Measurements from ENCODE around the gene PLCD1. TPM values are rescaled to one million over a fixed set of nuclear protein-coding genes. Genes with fewer than 3 reads are reported as not detected.
A peak's percentile ranks its signal among the peaks of the same experiment; 100 is the strongest.
"Not testable (repeated sequence)": the region's sequence is repeated elsewhere in the genome, so short reads cannot be mapped to it uniquely, and the experiment has no call there.

The PLCD1 gene
- total RNA-seq, 2 experiments from 2014 or later = 9.7 to 10.1 TPM

GRCh38 chr3:37974121-37975083 is 55.0 kb downstream of the PLCD1 start:
- Mint-ChIP-seq H3K9me3 (ENCODE audit: insufficient read depth) (no peaks in the 10 kb centered on the region), H3K36me3 (ENCODE audit: low read depth) (no peaks in the 10 kb centered on the region), H3K27me3 (ENCODE audit: low read depth) (peaks cover 2% of the 10 kb centered on the region), H3K4me3 (no peak overlapping the region), H3K27ac (peak overlapping the region; percentile 1), H3K4me1 (ENCODE audit: low read depth) (peaks cover 6% of the 10 kb centered on the region)
- DNase-seq (peak; percentile 82), ATAC-seq (peak; percentile 97)
- POLR2A ChIA-PET = no interaction called here
- CTCF ChIA-PET = interaction anchor here (0.5 to 4.4 kb wide), 39 partner anchors 8 to 518 kb away, joined by 3 to 44 read pairs (median 4); partner anchors contain the start of gene DLEC1

DNA sequence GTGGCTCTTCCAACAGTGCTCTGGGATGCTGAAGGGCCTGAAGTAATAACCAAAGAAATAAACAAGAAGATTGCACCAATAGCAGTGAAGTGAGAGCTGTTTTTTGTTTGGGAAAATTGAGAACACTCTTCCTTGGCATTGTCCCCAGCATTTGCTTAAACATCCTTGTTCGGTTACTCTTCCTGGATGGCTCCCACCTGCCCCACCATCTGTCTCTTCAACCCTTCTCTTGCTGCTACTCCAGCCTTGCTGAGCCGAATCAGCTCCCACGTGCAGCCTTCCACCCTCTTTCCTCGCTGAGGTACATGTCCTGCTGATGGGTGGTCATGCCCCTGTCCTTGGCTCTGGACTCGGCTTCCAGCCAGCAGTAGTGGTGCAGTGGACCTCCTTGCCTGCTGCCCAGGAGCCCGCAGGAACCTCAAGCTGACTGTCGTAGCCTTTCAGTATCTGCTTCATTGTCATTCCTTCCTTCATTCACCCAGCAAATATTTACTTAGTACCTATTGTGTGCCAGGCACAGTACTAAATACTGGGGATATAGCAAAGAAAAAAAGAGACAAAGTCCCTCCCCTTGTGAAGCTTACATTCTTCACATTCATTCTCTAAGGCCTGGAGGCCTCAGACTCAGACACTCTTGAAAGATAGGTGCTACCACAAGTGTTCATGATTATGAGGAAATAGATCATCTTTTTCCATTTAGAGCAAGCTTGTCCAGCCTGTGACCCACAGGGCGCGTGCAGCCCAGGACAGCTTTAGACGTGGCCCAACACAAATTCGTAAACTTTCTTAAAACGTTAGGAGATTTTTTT is 56.0 kb downstream of the PLCD1 start:
- H3K4me3 Mint-ChIP-seq = no peak overlapping the region
- ATAC-seq (no peak), DNase-seq (no peak)
- no peaks in the 10 kb centered on the region for H3K36me3 Mint-ChIP-seq (ENCODE audit: low read depth)
- H3K27me3 Mint-ChIP-seq (ENCODE audit: low read depth) = no peaks in the 10 kb centered on the region
- H3K4me1 Mint-ChIP-seq (ENCODE audit: low read depth) = peaks cover 6% of the 10 kb centered on the region
- POLR2A ChIA-PET = no interaction called here
- no peak overlapping the region for H3K27ac Mint-ChIP-seq
- CTCF ChIA-PET = interaction anchor here (1.0 to 4.4 kb wide), 21 partner anchors 9 to 518 kb away, joined by 3 to 44 read pairs (median 6); partner anchors contain the start of gene DLEC1
- no peaks in the 10 kb centered on the region for H3K9me3 Mint-ChIP-seq (ENCODE audit: insufficient read depth)

- CTCF ChIA-PET = interaction anchor here (0.9 to 3.3 kb wide), 2 partner anchors 10 to 372 kb away, joined by 3 to 13 read pairs; no protein-coding TSS in a partner anchor
- H3K4me3 Mint-ChIP-seq; H3K27me3 Mint-ChIP-seq (ENCODE audit: low read depth); H3K36me3 Mint-ChIP-seq (ENCODE audit: low read depth); H3K4me1 Mint-ChIP-seq (ENCODE audit: low read depth); POLR2A ChIA-PET; DNase-seq; H3K9me3 Mint-ChIP-seq (ENCODE audit: insufficient read depth); ATAC-seq; H3K27ac Mint-ChIP-seq: not testable (repeated sequence)
These were observed 57.4 kb downstream of the PLCD1 start for GRCh38 chr3:37972056-37972455.

DNA sequence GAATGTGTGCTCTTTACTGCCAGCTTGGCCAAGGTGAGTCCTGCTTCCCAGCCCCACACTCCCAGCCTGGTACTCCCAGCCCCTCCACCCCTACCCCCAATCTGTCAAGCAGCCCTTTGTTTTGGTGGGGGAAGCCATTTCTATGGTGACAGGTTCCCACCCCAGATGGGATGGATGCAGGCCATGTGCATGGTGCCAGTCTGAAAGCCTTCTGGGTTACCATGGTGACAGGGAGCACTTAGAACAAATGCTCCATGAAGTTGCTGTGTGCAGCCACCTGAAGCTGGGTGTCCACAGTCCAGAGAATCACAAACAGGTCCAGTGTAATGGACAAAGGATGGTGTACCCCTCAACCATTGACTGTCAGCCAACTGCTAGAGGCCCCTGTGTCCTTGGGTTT is 58.0 kb downstream of the PLCD1 start:
- DNase-seq = no peak
- POLR2A ChIA-PET = no interaction called here
- Mint-ChIP-seq H3K27ac (no peak overlapping the region), H3K27me3 (ENCODE audit: low read depth) (no peaks in the 10 kb centered on the region), H3K4me1 (ENCODE audit: low read depth) (peaks cover 6% of the 10 kb centered on the region), H3K36me3 (ENCODE audit: low read depth) (no peaks in the 10 kb centered on the region), H3K4me3 (no peak overlapping the region), H3K9me3 (ENCODE audit: insufficient read depth) (no peaks in the 10 kb centered on the region)
- ATAC-seq = no peak
- CTCF ChIA-PET = interaction anchor here (0.9 kb wide), 1 partner anchor 11 kb away, joined by 3 read pairs; no protein-coding TSS in a partner anchor

DNA sequence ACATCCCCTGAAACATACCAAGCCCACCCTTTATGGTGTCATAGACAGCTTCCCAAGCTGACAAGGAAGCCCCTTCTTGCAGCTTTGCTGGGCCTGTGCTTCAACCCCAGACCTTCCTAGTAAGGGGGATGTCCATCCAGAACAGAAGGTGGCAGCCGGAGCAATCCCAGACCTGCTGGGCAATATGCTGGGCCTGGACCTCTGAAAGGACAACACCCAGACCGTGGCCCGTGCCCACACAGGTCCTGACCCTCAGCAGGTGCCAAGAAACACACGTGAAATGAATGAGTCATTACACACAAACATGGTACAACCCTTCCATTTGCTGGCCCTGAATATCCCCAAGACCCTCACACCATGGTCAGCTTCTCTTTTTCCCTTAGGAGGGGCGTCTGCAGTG is 58.6 kb downstream of the PLCD1 start:
- Mint-ChIP-seq H3K27ac (no peak overlapping the region), H3K9me3 (ENCODE audit: insufficient read depth) (no peaks in the 10 kb centered on the region), H3K4me1 (ENCODE audit: low read depth) (peaks cover 6% of the 10 kb centered on the region), H3K27me3 (ENCODE audit: low read depth) (no peaks in the 10 kb centered on the region), H3K4me3 (no peak overlapping the region), H3K36me3 (ENCODE audit: low read depth) (no peaks in the 10 kb centered on the region)
- ATAC-seq (no peak), DNase-seq (no peak)
- CTCF ChIA-PET = interaction anchor here (1.0 to 2.1 kb wide), 3 partner anchors 68 to 127 kb away, joined by 3 to 8 read pairs (median 3); no protein-coding TSS in a partner anchor
- POLR2A ChIA-PET = interaction anchor here (1.5 kb wide), 1 partner anchor 39 kb away, joined by 3 read pairs; no protein-coding TSS in a partner anchor

DNA sequence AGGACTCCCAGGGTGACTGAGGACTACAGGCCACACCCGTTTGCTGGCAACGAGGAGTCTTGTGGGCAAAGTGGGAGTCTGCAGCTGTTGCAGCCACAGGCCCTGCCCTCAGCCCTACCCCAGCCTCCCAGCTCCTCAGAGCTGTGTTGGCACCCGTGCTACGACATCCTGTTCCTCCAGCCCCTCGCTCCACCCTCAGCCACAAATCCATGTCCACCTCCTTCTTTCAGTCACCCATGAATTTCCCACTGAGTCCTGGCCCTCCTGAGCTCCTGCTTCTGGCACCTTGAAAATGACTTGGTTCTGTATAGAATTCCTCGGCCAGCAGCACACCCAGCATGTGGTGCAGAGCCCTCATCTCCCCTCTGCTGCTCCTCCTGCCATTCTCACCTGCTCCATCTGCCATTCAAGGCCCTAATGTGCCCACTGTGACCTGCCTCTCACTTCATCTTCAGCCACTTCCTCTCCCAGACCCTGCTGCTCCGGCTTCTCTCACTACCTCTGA is 59.8 kb downstream of the PLCD1 start:
- Mint-ChIP-seq H3K27me3 (ENCODE audit: low read depth) (no peaks in the 10 kb centered on the region), H3K9me3 (ENCODE audit: insufficient read depth) (no peaks in the 10 kb centered on the region), H3K36me3 (ENCODE audit: low read depth) (no peaks in the 10 kb centered on the region), H3K27ac (no peak overlapping the region), H3K4me3 (no peak overlapping the region), H3K4me1 (ENCODE audit: low read depth) (peaks cover 2% of the 10 kb centered on the region)
- ChIA-PET CTCF (interaction anchor here (1.5 to 2.1 kb wide), 2 partner anchors 103 to 129 kb away, joined by 3 to 8 read pairs; no protein-coding TSS in a partner anchor), POLR2A (interaction anchor here (1.5 kb wide), 1 partner anchor 40 kb away, joined by 3 read pairs; no protein-coding TSS in a partner anchor)
- DNase-seq (no peak), ATAC-seq (no peak)

DNA sequence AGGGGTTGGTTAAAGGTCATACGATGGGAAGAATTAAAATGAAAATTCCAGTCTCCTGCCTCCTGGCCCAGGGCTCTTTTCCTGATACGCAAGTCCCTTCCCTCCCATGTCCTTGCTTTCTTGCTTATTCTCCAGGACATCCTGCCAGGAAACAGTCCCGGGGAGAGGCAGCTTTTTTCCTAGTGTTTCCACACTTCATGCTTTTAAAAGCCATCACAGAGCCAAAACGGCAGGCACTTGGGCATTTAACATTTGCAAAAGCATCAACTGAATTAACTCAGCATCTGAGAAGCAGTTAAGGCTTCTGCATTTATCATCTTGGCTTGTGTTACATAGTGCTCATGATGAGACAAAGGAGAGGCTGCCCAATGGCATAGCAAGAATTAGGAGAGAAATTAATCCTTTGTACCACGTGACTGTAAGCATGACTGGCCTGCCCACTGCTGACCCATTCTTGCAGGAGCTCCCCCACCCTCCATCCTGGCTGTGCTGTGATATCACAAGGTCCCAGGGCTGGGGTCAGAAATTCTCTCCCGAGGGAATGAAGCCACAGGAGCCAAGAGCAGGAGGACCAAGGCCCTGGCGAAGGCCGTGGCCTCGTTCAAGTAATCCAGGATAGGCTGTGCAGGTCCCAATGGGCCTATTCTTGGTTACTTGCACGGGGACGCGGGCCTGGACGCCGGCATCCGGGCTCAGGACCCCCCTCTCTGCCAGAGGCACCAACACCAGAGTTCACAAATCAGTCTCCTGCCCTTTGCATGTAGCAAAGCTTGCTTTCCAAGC is 60.4 kb downstream of the PLCD1 start:
- H3K9me3 Mint-ChIP-seq (ENCODE audit: insufficient read depth) = no peaks in the 10 kb centered on the region
- no peak for DNase-seq
- no peak overlapping the region for H3K27ac Mint-ChIP-seq
- ChIA-PET POLR2A (interaction anchor here (1.5 kb wide), 1 partner anchor 41 kb away, joined by 3 read pairs; no protein-coding TSS in a partner anchor), CTCF (interaction anchor here (1.5 to 5.3 kb wide), 7 partner anchors 12 to 129 kb away, joined by 3 to 69 read pairs (median 8); partner anchors contain the start of gene DLEC1)
- no peaks in the 10 kb centered on the region for H3K36me3 Mint-ChIP-seq (ENCODE audit: low read depth)
- no peak for ATAC-seq
- H3K27me3 Mint-ChIP-seq (ENCODE audit: low read depth) = no peaks in the 10 kb centered on the region
- no peaks in the 10 kb centered on the region for H3K4me1 Mint-ChIP-seq (ENCODE audit: low read depth)
- no peak overlapping the region for H3K4me3 Mint-ChIP-seq

- DNase-seq (no peak), ATAC-seq (no peak)
- Mint-ChIP-seq H3K4me1 (ENCODE audit: low read depth) (no peaks in the 10 kb centered on the region), H3K27ac (no peak overlapping the region), H3K36me3 (ENCODE audit: low read depth) (no peaks in the 10 kb centered on the region), H3K27me3 (ENCODE audit: low read depth) (no peaks in the 10 kb centered on the region), H3K9me3 (ENCODE audit: insufficient read depth) (no peaks in the 10 kb centered on the region), H3K4me3 (no peak overlapping the region)
- ChIA-PET POLR2A (interaction anchor here (1.3 kb wide), 1 partner anchor 113 kb away, joined by 5 read pairs; no protein-coding TSS in a partner anchor), CTCF (interaction anchor here (0.7 to 5.3 kb wide), 28 partner anchors 8 to 161 kb away, joined by 3 to 69 read pairs (median 4); partner anchors contain the start of gene DLEC1)
These were observed 61.2 kb downstream of the PLCD1 start for GRCh38 chr3:37968199-37968598.

DNA sequence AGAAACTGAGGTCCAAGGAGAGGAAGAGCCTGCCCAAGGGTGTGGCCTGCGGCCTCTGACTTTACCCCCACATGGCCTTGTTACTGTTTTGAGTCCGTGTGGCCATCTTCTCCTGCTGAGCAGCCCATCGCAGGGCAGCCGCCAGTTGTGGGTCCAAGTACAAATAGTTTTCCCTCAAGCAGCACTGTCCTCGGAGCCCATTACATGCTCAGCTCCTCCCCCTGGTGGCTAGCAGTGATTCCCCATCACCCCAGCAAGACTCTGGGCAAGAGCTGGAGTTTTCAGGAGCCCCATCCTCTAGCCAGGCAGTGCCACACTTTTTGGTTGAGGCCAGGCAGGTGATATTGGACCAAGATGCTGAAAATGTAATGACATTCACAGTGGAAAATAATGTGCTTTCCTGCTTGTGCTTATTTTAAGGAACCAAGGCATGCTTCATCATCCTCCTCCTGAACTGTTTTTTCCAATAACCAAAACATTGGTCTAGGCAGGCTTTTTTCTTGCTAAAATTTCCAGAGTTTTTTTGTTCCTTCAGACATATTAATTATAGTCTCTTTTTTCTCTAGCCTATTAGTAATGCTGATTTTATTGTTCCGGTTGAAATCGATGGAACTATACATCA is 62.1 kb downstream of the PLCD1 start:
- ATAC-seq = peak; percentile 89

DNA sequence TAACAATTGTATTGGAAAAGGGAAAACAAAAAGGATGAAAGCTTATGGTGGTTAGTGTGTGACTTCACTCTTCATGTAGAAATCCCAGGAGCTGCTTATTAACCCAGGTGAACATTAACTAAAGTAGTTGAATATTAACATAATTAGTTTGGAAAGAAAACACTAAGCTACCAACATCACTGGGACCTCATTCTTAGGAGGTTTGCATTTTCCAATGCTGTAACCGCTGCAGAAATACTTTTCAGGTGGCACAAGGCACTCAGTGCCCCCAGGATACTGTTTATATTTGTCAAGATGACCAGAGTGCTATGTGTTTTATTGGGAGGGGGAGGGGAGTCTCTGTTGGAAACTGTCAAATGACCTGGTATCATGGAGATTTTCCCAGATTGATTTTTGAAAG is 64.7 kb downstream of the PLCD1 start:
- H3K27me3 Mint-ChIP-seq (ENCODE audit: low read depth) = peaks cover 2% of the 10 kb centered on the region
- ATAC-seq = no peak
- no peaks in the 10 kb centered on the region for H3K4me1 Mint-ChIP-seq (ENCODE audit: low read depth)
- CTCF ChIA-PET = interaction anchor here (1.1 to 5.3 kb wide), 6 partner anchors 10 to 96 kb away, joined by 3 to 69 read pairs (median 12); no protein-coding TSS in a partner anchor
- H3K36me3 Mint-ChIP-seq (ENCODE audit: low read depth) = no peaks in the 10 kb centered on the region
- H3K4me3 Mint-ChIP-seq = no peak overlapping the region
- no peak for DNase-seq
- no peak overlapping the region for H3K27ac Mint-ChIP-seq
- POLR2A ChIA-PET = interaction anchor here (0.9 kb wide), 1 partner anchor 8 kb away, joined by 3 read pairs; no protein-coding TSS in a partner anchor
- H3K9me3 Mint-ChIP-seq (ENCODE audit: insufficient read depth) = no peaks in the 10 kb centered on the region

More for the DNA sequence above, 62.1 kb downstream of the PLCD1 start:
- ChIA-PET CTCF (interaction anchor here (0.6 to 5.3 kb wide), 38 partner anchors 7 to 160 kb away, joined by 3 to 69 read pairs (median 4); partner anchors contain the start of gene DLEC1), POLR2A (interaction anchor here (0.6 to 1.3 kb wide), 2 partner anchors 75 to 112 kb away, joined by 3 to 5 read pairs; no protein-coding TSS in a partner anchor)
- Mint-ChIP-seq H3K4me3 (no peak overlapping the region), H3K27me3 (ENCODE audit: low read depth) (peaks cover under 1% of the 10 kb centered on the region), H3K36me3 (ENCODE audit: low read depth) (no peaks in the 10 kb centered on the region), H3K4me1 (ENCODE audit: low read depth) (no peaks in the 10 kb centered on the region), H3K9me3 (ENCODE audit: insufficient read depth) (no peaks in the 10 kb centered on the region), H3K27ac (no peak overlapping the region)
- peak; percentile 73 for DNase-seq
